Fibroblast of the aortic adventitia (primary cell): Measurements from ENCODE around the gene TSFM. TPM values are rescaled to one million over a fixed set of nuclear protein-coding genes. Genes with fewer than 3 reads are reported as not detected.
"Not testable (repeated sequence)": the region's sequence is repeated elsewhere in the genome, so short reads cannot be mapped to it uniquely, and the experiment has no call there.

Experiments
- DNase-seq: peaks from one replicate; pipeline ENCODE4 v3.0.0-alpha.2; 2010; ENCODE audit warnings: low read depth
- H3K4me3 ChIP-seq: 2 replicates; pipeline ENCODE4 v1.5.1; 2011; ENCODE audit warnings: low read depth, mild to moderate bottlenecking, control low read depth, low read length, moderate library complexity
- total RNA-seq: library from RNA; depleted of rRNA; stranded (reverse); fragments of >200 nt; gene quantifications from 2 replicates; pipeline ENCODE4 v1.2.3, GENCODE V29; 2012; ENCODE audit warnings: low replicate concordance
- TF ChIP-seq, protein P1 (sequence below): IDR thresholded peaks from 2 replicates; pipeline ENCODE4 v1.5.1; 2011; ENCODE audit warnings: mild to moderate bottlenecking, low read length, control low read depth, inconsistent platforms; ENCODE audit not compliant: insufficient read depth

The TSFM gene
- total RNA-seq, 1 donor = 19.9 TPM

DNA sequence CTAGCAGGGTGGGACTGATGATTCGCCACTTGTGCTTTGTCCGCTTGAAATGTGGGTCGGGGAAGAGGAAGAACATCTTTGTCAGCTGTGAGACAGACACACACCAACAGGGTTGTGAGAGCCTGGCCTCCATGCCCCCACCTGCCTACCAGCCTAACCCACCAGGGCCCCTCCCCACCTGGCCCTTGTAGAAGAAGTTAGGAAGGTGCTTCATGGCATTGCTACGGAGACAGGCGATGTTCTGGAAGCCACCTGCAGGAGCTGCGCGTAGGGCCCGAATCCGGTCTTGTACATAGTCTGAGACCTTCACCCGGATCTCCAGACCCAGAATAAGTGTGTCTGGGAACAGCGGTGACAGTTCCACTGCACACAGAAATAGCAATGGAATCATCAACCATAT is 13.0 kb upstream of the TSFM start:
- DNase-seq = no peak
- TF ChIP-seq, protein P1, sequence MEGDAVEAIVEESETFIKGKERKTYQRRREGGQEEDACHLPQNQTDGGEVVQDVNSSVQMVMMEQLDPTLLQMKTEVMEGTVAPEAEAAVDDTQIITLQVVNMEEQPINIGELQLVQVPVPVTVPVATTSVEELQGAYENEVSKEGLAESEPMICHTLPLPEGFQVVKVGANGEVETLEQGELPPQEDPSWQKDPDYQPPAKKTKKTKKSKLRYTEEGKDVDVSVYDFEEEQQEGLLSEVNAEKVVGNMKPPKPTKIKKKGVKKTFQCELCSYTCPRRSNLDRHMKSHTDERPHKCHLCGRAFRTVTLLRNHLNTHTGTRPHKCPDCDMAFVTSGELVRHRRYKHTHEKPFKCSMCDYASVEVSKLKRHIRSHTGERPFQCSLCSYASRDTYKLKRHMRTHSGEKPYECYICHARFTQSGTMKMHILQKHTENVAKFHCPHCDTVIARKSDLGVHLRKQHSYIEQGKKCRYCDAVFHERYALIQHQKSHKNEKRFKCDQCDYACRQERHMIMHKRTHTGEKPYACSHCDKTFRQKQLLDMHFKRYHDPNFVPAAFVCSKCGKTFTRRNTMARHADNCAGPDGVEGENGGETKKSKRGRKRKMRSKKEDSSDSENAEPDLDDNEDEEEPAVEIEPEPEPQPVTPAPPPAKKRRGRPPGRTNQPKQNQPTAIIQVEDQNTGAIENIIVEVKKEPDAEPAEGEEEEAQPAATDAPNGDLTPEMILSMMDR = no peak

DNA sequence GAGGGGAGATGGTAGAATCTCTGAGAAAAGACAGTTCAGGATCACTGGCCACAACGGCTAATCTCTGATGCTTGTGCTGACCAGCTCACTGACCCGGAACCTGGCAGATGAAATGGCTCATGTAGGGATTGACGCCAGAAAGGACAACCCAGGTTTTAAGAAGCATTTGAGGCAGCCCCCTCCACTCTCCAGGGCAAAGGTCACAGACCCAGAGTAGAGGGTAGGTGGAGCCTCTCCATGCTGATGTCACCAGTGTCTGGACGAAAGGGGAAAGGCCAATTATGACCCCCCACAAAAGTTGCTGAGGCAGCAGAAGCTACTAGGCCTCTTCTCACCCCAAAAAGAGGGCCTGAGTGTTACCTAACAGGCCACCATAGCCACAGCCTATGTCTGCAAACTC is 11.9 kb upstream of the TSFM start:
- TF ChIP-seq, protein P1 = no peak
- no peak overlapping the region for H3K4me3 ChIP-seq
- no peak for DNase-seq

More for the DNA sequence above, 13.0 kb upstream of the TSFM start:
- H3K4me3 ChIP-seq = no peak overlapping the region

DNA sequence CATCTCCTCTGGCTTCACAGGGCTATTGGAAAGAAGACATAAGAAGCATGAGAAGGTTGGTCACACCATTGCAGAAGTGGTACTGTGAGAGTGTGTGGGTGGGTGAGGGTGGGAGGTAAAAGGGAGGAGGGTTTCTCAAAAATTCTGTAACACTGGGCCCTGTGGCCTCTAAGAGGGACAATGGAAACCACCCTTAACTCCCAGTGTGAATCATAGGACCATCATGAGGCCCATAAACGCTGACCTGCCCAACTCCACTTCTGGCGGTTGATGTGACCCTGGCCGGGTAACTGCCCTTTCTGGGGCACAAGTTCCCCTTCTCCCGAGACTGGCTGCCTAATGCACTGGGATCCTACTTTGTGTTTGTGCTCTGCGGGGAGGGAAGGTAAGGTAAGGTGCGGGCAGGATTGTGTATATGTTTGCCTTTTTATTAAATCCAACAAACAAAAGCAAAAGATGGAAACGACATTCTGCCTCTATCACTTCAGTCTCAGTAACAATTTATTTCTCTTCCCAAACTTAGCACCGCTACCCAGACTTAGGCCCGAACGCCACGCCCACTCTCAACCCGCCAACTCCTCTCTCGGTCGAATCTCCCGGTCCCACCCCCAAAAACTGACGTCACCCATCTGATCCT is 11.2 kb upstream of the TSFM start:
- H3K4me3 ChIP-seq = peak overlapping the region; percentile 79
- peak; percentile 91 for DNase-seq
- TF ChIP-seq, protein P1 = no peak

DNA sequence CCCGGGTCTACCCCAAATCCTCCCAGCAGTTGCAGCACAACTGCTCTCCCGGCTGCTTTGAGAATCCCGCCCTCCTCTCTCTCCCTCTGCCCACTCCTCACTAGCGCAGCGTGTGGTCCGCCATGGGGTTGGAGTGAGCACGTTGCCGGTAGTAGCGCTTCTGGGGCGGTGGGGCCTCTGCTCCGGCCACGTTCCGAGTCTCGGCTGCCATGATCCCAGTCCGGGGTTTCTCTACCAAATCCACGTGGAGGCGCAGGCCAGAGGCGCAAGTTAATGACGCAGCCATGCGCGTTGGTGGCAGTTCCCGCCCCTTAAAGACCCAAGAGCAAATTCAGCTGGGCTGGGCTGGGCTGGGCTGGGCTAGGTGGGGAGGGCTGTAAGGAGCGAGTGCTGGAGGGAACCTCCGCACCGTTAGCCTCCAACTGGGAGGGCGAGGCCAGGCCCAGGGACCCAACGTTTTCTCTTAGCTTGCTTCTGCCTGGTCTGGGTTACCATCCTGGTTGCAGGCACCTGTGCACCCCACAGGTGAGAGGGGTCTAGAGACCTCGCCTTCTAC is 10.6 kb upstream of the TSFM start, which contains the start of gene METTL1:
METTL1 (minus strand) TSS at position 233 of the 556 bp plus-strand sequence; CDS start at position 211, 22 bp downstream.
- TF ChIP-seq, protein P1 = no peak

DNA sequence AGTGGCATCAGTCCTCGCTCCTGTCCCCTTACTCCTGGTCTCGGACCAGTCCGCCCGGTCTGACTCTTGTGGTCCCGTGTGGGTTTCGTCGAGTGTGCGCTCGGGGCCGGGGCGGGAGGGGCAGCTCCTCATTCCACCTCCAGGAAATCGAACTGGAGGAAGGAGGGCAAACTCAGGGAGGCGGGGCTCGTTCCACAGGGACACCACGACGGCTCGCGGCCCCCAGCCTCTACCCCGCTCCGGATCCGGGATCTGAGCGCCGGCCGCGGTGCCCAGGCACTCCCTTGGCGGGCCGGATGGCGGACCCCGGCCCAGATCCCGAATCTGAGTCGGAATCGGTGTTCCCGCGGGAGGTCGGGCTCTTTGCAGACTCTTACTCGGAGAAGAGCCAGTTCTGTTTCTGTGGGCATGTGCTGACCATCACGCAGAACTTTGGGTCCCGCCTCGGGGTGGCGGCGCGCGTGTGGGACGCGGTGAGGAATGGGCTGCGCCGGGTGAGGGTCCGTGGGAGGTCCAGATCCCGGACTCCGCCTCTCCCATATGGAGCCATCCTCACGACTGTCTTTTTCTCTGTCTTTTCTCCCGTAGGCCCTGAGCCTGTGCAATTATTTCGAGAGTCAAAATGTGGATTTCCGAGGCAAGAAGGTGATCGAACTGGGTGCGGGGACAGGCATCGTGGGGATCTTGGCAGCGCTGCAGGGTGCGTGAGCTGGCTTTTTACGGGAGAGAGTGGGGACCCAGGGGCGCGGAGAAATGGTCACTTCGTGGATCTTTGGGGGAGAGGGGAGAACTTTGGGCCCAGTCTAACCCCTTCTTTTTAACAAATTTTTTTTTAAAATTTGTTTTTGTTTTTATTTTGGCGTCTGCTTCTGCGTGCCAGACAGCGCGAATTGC is 9.9 kb upstream of the TSFM start, which contains the start of gene EEF1AKMT3:
EEF1AKMT3 (plus strand) TSS at position 186 of the 894 bp plus-strand sequence; CDS start at position 297, 111 bp downstream.
- TF ChIP-seq, protein P1 = no peak
- H3K4me3 ChIP-seq = peak within 1 kb of the TSS; percentile 79
- peak; percentile 32 for DNase-seq

More for the DNA sequence above, 10.6 kb upstream of the TSFM start, which contains the start of gene METTL1:
- peak; percentile 96 for DNase-seq
- peak within 1 kb of the TSS; percentile 79 for H3K4me3 ChIP-seq

DNA sequence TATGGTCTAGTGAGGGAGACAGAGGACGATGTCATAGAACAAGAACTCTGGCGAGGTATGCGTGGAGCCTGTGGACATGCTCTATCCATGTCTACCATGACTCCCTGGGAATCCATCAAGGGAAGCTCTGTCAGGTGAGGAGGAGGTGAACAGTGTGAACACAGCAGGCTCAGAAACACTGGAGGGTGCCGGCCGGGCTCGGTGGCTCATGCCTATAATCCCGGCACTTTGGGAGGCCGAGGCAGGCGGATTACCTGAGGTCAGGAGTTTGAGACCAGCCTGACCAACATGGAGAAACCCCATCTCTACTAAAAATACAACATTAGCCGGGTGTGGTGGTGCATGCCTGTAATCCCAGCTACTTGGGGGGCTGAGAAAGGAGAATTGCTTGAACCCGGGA is 8.0 kb upstream of the TSFM start:
- not testable (repeated sequence) for DNase-seq

DNA sequence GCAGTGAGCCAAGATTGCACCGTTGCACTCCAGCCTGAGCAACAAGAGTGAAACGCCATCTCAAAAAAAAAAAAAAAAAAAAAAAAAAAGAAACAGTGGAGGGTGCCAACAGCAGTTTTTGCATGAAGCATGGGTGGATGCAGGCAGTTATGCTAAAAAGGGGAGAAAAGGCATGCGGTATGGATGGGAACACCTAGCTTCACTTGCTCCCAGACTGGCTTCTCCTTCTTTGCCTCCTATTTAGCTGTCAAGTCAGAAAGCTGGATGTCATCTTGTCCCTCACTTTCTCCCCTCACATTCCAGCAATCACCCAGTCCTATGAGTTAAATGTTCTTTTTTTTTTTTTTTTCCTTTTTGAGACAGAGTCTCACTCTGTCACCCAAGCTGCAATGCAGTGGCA is 7.5 kb upstream of the TSFM start:
- no peak for DNase-seq
- H3K4me3 ChIP-seq = no peak overlapping the region
- TF ChIP-seq, protein P1 = no peak

More for the DNA sequence above, 8.0 kb upstream of the TSFM start:
- H3K4me3 ChIP-seq = not testable (repeated sequence)
